ENCODE data around the gene SLC10A6. TPM values are rescaled to one million over a fixed set of nuclear protein-coding genes. Genes with fewer than 3 reads are reported as not detected.

Gene SLC10A6
- total and polyA plus RNA-seq, 2 of the 13 experiments (the other 11 are each of a cell fraction or from before 2014, with no cell fraction given): not detected

- TF ChIP-seq NFKB2 (CRISPR knock-in tag; IDR thresholded peaks at IDR 0.05; ENCODE audit: borderline replicate concordance) (no peak), RAD21 (CRISPR knock-in tag; IDR thresholded peaks at IDR 0.05) (no peak), ZBTB39 (CRISPR knock-in tag; IDR thresholded peaks at IDR 0.05) (no peak)
Observed at GRCh38 chr4:86894455-86894854, 45.3 kb upstream of the SLC10A6 start (continued).

- in situ Hi-C loops (cut with HindIII; ENCODE audit: extremely low pct_ligation_motif_present, low pct_unique_long_range_greater_than_20kb) (loop anchor here (5.0 to 10.0 kb wide), 2 partner anchors 101 to 342 kb away; no protein-coding TSS in a partner anchor), intact Hi-C loops (cut with micrococcal nuclease; ENCODE audit: unreplicated experiment) (no loop called here)
- no peaks in the 10 kb centered on the region for H3K27me3 ChIP-seq (ENCODE audit: control insufficient read depth in 1 of 2, insufficient read depth in 2 of 2, low read length in 2 of 2)
- no peaks in the 10 kb centered on the region for H4K20me1 ChIP-seq (ENCODE audit: insufficient read depth, low read length)
- no peak overlapping the region for H2AFZ ChIP-seq (ENCODE audit: low read length)
- H3K79me2 ChIP-seq (ENCODE audit: insufficient read depth, low read length): no peaks in the 10 kb centered on the region
- H3K4me2 ChIP-seq (ENCODE audit: low read depth, low read length): no peak overlapping the region
- ChIA-PET POLR2A (no interaction called here), CTCF (ENCODE audit: low intra/inter-chr PET ratio, low total read pairs) (no interaction called here)
- FAIRE-seq (no peak), DNase-seq (ENCODE audit: low spot score) (no peak), ATAC-seq (no peak)
- H3K4me1 ChIP-seq (ENCODE audit: insufficient read depth, low read length): peaks cover 12% of the 10 kb centered on the region; the same call in 1 of the 2 replicates
- no peak overlapping the region for H3K9ac ChIP-seq (ENCODE audit: insufficient read depth, low read depth, low read length)
- H3K4me3 ChIP-seq (replicated peaks in 1 of 3; ENCODE audit: insufficient read depth in 1 of 3, low read depth in 2 of 3, low read length in 3 of 3): no peak overlapping the region
- WGBS (ENCODE audit: low lambda C conversion rate): 93% methylated on average over 19 of the region's 19 CpGs
- H3K9me3 ChIP-seq (ENCODE audit: low read length): no peaks in the 10 kb centered on the region
- BruUV-seq (replicated peaks): no TSS peak
- no peaks in the 10 kb centered on the region for H3K36me3 ChIP-seq (replicated peaks in 1 of 2; ENCODE audit: control insufficient read depth in 1 of 2, insufficient read depth in 2 of 2, low read length in 2 of 2)
- TF ChIP-seq ZNF564 (CRISPR knock-in tag; IDR thresholded peaks at IDR 0.05) (no peak), ZNF746 (CRISPR knock-in tag; IDR thresholded peaks at IDR 0.05) (no peak), MYNN (CRISPR knock-in tag; IDR thresholded peaks at IDR 0.05; ENCODE audit: low read depth) (no peak), NFYC (CRISPR knock-in tag; IDR thresholded peaks at IDR 0.05) (no peak), ARNT2 (CRISPR knock-in tag; IDR thresholded peaks at IDR 0.05; ENCODE audit: low read depth) (no peak)
- TF ChIP-seq, protein P1, sequence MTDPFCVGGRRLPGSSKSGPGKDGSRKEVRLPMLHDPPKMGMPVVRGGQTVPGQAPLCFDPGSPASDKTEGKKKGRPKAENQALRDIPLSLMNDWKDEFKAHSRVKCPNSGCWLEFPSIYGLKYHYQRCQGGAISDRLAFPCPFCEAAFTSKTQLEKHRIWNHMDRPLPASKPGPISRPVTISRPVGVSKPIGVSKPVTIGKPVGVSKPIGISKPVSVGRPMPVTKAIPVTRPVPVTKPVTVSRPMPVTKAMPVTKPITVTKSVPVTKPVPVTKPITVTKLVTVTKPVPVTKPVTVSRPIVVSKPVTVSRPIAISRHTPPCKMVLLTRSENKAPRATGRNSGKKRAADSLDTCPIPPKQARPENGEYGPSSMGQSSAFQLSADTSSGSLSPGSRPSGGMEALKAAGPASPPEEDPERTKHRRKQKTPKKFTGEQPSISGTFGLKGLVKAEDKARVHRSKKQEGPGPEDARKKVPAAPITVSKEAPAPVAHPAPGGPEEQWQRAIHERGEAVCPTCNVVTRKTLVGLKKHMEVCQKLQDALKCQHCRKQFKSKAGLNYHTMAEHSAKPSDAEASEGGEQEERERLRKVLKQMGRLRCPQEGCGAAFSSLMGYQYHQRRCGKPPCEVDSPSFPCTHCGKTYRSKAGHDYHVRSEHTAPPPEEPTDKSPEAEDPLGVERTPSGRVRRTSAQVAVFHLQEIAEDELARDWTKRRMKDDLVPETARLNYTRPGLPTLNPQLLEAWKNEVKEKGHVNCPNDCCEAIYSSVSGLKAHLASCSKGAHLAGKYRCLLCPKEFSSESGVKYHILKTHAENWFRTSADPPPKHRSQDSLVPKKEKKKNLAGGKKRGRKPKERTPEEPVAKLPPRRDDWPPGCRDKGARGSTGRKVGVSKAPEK (CRISPR knock-in tag; IDR thresholded peaks at IDR 0.05; ENCODE audit: borderline replicate concordance): no peak
- TF ChIP-seq, protein P2, sequence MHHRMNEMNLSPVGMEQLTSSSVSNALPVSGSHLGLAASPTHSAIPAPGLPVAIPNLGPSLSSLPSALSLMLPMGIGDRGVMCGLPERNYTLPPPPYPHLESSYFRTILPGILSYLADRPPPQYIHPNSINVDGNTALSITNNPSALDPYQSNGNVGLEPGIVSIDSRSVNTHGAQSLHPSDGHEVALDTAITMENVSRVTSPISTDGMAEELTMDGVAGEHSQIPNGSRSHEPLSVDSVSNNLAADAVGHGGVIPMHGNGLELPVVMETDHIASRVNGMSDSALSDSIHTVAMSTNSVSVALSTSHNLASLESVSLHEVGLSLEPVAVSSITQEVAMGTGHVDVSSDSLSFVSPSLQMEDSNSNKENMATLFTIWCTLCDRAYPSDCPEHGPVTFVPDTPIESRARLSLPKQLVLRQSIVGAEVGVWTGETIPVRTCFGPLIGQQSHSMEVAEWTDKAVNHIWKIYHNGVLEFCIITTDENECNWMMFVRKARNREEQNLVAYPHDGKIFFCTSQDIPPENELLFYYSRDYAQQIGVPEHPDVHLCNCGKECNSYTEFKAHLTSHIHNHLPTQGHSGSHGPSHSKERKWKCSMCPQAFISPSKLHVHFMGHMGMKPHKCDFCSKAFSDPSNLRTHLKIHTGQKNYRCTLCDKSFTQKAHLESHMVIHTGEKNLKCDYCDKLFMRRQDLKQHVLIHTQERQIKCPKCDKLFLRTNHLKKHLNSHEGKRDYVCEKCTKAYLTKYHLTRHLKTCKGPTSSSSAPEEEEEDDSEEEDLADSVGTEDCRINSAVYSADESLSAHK (CRISPR knock-in tag; IDR thresholded peaks at IDR 0.05; ENCODE audit: borderline replicate concordance): no peak
- no peak overlapping the region for H3K27ac ChIP-seq (ENCODE audit: extremely low read length, insufficient read depth, low read length)
Observed at GRCh38 chr4:86893136-86893535, 44.0 kb upstream of the SLC10A6 start.
